AG04449 (cell line): ENCODE measurements around the gene EFHD1.
"Not testable (repeated sequence)": the region's sequence is repeated elsewhere in the genome, so short reads cannot be mapped to it uniquely, and the experiment has no call there.

Source experiments
- CTCF ChIA-PET: fragments of 350-600 bp; formaldehyde crosslinking; extraction: SDS; loops from one replicate; lab custom pipeline; 2021; ENCODE audit warnings: antibody characterized with exemption; lab: Yijun Ruan, JAX
- POLR2A ChIA-PET: fragments of 400-600, 350-600 bp; formaldehyde crosslinking; extraction: SDS; loops from one replicate; lab custom pipeline; 2020; ENCODE audit warnings: antibody characterized with exemption, inconsistent platforms; lab: Yijun Ruan, JAX
- DNase-seq: peaks from one replicate; pipeline ENCODE4 v3.0.0-alpha.2; 2010; ENCODE audit warnings: low read depth, low spot score
- H3K4me3 ChIP-seq: 2 replicates; pipeline ENCODE4 v1.5.1; 2011; ENCODE audit warnings: low read depth, mild to moderate bottlenecking, control low read depth, low read length
- TF ChIP-seq, protein P1 (sequence below): IDR thresholded peaks from one replicate; pipeline ENCODE4 v1.5.1; 2011; ENCODE audit warnings: mild to moderate bottlenecking, moderate library complexity, low read length, control low read depth, inconsistent platforms; ENCODE audit not compliant: insufficient read depth; ENCODE audit errors: missing control alignments

EFHD1 gene

DNA sequence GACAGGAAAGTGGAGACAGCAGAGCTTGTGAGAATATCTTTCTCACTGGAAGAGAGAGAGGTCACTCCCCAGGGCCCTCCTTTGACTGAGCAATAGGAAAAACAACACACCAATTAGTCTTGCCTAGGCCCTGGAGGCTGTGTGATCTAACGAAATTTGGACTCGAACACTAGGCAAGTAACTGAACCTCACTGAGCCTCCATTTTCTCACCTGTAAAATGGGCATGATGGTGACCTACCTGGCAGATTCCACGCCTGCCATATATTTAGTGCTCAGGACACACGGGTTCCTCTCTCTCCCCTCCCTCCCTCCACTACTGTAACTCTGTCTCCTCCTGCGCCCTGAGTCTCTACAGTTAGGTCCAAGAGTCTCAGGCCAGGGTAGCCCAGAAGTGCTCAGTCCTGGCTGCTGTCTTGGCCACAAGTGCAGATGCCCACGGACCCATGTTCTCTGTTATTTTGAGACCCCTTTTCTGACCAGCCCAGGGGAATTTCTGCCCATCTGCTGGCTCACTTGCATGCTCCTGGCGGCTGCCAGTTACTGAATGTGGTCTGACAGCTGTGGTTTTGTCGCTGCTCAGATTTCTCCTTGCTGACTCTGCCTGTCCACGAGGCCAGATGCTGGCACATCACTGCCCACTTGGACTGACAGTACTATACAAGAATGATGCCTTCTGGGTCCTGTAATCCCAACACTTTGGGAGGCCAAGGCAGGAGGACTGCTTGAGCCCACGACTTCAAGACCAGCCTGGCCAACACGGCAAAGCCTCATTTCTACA lies 54.2 kb downstream of the EFHD1 start:
- H3K4me3 ChIP-seq, result no peak overlapping the region
- ChIA-PET POLR2A (no interaction called here), CTCF (no interaction called here)
- no peak for DNase-seq
- TF ChIP-seq, protein P1, sequence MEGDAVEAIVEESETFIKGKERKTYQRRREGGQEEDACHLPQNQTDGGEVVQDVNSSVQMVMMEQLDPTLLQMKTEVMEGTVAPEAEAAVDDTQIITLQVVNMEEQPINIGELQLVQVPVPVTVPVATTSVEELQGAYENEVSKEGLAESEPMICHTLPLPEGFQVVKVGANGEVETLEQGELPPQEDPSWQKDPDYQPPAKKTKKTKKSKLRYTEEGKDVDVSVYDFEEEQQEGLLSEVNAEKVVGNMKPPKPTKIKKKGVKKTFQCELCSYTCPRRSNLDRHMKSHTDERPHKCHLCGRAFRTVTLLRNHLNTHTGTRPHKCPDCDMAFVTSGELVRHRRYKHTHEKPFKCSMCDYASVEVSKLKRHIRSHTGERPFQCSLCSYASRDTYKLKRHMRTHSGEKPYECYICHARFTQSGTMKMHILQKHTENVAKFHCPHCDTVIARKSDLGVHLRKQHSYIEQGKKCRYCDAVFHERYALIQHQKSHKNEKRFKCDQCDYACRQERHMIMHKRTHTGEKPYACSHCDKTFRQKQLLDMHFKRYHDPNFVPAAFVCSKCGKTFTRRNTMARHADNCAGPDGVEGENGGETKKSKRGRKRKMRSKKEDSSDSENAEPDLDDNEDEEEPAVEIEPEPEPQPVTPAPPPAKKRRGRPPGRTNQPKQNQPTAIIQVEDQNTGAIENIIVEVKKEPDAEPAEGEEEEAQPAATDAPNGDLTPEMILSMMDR, result no peak

DNA sequence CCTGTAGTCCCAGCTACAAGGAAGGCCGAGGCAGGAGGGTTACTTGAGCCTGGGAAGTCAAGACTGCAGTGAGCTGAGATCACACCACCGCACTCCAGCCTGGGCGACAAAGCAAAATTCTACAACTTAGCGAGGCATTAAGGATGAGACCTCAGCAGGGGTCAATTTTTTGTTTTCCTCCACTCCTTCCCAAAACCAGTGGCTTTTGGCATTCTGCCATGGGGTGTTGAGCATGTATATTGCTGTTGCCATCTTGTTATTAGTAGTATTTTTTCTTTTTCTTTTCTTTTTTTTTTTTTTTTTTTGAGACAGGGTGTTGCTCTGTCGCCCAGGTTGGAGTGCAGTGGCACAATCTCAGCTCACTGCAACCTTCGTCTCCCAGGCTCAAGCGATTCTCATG lies 54.8 kb downstream of the EFHD1 start:
- TF ChIP-seq, protein P1, result no peak
- POLR2A ChIA-PET, result no interaction called here
- CTCF ChIA-PET, result no interaction called here
- no peak for DNase-seq
- H3K4me3 ChIP-seq, result no peak overlapping the region

DNA sequence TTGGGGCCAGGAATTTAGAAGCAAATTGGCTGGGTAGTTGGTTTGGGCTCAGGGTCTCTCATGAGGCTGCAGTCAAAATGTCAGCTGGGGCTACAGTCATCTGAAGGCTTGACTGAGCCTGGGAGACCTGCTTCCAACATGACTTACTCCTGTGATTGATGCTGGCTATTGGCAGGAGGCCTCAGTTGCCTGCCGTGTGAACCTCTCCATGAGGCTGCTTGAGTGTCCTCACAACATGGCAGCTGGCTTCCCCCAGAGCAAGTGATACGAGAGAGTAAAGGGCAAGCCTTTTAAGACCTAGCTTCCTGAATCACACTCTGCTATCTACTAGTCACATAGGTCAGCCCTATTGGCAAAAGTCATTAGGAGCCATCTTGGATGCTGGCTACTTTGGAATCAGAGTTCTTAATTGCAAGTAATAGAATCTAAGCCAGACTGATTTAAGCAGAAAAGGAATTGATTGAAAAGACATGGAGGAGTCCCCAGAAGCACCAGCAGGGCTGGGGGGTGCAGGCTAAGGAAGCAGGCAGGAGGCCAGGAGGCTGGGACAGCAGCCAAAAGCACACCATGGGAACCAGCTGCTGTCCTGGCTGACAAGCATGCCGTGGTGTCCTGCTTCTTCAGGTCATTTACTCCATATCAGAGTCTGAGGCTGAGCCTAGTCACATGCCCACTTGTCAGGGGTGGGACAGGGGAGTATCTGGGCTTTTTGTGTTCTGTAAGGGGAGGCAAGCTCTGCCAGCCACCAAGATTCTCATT lies 55.9 kb downstream of the EFHD1 start:
- TF ChIP-seq, protein P1, result no peak
- DNase-seq, result no peak
- H3K4me3 ChIP-seq, result no peak overlapping the region
- POLR2A ChIA-PET, result no interaction called here
- CTCF ChIA-PET, result interaction anchor here (0.6 kb wide), 1 partner anchor 11 kb away, joined by 3 read pairs; no protein-coding TSS in a partner anchor

DNA sequence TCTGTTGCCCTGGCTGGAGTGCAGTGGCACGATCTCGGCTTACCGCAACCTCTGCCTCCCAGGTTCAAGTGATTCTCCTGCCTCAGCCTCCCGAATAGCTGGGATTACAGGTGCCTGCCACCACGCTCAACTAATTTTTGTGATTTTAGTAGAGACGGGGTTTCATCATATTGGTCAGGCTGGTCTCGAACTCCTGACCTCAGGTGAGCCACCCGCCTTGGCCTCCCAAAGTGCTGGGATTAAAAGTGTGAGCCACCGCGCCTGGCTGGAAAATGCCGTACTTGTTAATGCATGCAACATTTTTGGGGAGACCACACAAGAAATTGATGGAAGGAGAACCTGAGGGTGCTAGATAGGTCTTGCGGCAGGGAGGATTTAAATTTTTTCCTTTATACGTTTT lies 57.7 kb downstream of the EFHD1 start:
- CTCF ChIA-PET, DNase-seq, H3K4me3 ChIP-seq, POLR2A ChIA-PET: not testable (repeated sequence)

DNA sequence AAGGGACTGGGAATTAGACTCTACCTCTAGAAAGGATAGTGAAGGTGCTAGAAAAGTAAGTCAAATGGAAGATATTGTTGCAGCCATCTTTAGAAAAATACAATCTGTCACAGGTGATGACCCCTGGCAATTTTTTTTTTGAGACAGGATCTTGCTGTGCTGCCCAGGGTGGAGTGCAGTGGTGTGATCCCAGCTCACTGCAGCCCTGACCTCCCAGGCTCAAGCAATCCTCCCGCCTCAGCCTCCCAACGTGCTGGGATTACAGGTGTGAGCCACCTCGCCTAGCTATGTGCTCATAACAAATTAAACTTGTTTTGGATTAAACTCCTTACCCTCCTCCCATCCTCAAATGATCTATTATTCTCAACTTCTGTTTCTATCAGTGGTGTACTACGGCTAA lies 59.9 kb downstream of the EFHD1 start:
- DNase-seq, result no peak
- TF ChIP-seq, protein P1, result no peak
- ChIA-PET POLR2A (no interaction called here), CTCF (no interaction called here)
- H3K4me3 ChIP-seq, result no peak overlapping the region

DNA sequence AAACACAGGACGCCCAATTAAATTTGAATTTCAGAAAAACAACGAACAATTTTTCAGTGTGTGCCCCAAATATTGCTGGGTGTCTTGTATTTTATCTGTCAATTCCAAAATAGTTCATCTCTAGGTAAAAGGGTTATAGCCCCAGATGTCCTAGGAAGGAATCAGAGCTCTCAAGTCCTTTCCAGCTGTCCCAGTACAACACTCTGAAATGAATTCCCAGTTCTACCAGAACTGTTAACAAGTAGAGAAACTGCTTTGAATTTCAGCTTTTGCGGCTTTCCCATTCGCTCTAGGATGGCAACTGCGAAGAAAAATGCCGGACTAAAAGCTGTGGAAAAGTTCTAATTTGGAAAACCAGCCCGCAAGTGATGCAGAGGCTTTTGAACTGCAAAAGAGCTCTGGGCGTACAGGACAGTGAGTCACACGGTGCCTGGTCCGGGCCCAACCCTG lies 63.2 kb downstream of the EFHD1 start:
- POLR2A ChIA-PET, result no interaction called here
- peak overlapping the region; percentile 98 for H3K4me3 ChIP-seq
- TF ChIP-seq, protein P1, result no peak
- CTCF ChIA-PET, result interaction anchor here (0.6 to 1.2 kb wide), 2 partner anchors 92 to 341 kb away, joined by 3 read pairs; no protein-coding TSS in a partner anchor
- DNase-seq, result no peak
